GM19240 (cell line): ENCODE results near the gene RALGDS.
"Not testable (repeated sequence)": the region's sequence is repeated elsewhere in the genome, so short reads cannot be mapped to it uniquely, and the experiment has no call there.

Experiments used
- DNase-seq: peaks from one replicate; pipeline ENCODE4 v3.0.0; 2011; ENCODE audit warnings: low spot score; ENCODE audit not compliant: insufficient read length

The RALGDS gene

DNA sequence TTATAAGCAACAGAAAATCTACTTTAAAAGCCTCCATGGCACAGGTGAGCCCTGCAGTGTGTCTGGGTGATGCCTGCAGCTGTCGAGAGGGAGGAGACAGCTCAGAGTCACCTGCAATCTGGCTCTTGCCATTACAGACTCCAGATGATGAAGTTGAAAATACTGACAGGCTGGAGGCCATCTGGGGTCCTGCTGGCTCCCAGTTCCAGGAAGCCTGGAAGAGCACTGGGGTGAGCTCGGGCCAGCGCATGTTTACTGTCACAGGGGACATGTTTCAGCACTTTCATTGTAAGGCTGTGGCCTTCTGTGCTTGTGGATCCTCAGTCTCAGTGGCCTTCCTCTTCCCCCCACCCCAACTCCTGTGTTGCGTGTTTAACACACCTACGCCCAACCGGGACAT, 30.9 kb downstream of the RALGDS start:
- DNase-seq = no peak

GRCh38 chr9:133089271-133089671, 31.8 kb downstream of the RALGDS start:
- no peak for DNase-seq

GRCh38 chr9:133088756-133089155, 32.3 kb downstream of the RALGDS start:
- no peak for DNase-seq

- no peak for DNase-seq
Measured at GRCh38 chr9:133088146-133088750, 32.8 kb downstream of the RALGDS start.

DNA sequence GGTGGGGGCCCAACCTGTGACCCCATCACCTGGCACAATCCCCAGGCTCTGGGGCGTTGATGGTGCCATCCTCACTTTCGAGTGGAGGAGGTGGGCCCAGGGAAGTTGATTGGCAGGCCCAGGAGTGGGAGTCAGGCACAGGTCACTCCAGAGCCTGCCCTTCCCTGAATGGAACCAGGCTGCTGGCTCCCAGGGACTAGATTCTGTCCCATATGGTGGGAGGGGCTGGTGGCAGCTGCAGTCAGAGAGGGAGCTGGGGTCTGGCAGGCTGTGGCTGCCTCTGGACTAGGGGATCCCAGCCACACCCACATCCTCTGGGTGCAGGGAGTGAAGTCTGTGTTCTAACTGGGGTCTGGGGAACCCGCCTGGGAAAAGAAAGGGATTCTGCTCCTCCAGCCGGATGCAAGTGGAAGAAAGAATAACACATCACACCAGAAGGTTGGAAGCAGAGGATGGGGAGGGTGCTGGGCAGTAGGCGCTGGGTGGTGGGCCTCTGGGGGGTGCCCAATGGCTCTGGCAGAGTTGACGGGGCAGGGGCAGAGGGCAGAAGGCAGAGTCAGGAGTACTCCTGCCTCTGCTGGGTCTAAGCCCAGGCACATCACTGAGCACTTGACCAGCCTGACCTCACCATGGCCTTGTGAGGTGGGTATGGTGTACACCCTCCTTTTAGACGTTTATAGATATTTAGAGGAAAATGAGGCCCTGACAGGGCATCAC, 33.5 kb downstream of the RALGDS start:
- no peak for DNase-seq

DNA sequence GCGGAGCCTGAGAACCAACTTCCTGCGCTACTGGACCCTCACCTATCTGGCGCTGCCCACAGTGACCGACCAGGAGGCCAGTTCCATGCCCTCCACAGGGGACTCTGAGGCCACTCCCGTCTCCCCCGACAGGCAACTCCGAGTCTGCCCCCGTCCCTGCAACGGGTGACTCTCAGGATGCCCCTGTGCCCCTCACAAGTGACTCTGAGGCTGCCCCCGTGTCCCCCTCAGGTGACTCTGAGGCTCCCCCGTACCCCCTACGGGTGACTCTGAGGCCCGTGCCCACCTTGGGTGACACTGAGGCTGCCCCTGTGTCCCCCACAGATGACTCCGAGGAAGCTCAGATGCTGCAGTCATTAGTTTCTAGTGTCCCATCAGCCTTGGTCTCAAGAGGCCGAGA, 34.1 kb downstream of the RALGDS start:
- no peak for DNase-seq

GRCh38 chr9:133086212-133086860, 34.7 kb downstream of the RALGDS start:
- not testable (repeated sequence) for DNase-seq

GRCh38 chr9:133083688-133084087, 37.4 kb downstream of the RALGDS start:
- not testable (repeated sequence) for DNase-seq

DNA sequence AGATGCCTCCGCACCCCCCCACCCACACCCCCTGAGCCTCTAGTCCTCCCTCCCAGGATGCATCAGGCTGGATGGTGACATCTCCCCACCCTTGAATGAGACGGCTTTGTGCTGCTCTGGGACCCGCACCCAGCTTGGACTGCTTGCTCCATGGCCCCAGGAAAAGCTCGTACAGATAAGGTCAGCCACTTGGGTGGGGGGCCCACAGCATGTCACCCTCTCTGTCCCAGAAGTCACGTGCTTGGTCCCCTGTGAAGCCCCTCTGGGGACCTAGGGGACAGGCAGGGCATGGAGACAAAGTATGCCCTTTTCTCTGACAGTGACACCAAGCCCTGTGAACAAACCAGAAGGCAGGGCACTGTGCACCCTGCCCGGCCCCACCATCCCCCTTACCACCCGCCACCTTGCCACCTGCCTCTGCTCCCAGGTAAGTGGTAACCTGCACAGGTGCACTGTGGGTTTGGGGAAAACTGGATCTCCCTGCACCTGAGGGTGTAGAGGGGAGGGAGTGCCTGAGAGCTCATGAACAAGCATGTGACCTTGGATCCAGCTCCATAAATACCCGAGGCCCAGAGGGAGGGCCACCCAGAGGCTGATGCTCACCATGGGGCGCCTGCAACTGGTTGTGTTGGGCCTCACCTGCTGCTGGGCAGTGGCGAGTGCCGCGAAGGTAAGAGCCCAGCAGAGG, 38.9 kb downstream of the RALGDS start:
- DNase-seq = not testable (repeated sequence)

DNA sequence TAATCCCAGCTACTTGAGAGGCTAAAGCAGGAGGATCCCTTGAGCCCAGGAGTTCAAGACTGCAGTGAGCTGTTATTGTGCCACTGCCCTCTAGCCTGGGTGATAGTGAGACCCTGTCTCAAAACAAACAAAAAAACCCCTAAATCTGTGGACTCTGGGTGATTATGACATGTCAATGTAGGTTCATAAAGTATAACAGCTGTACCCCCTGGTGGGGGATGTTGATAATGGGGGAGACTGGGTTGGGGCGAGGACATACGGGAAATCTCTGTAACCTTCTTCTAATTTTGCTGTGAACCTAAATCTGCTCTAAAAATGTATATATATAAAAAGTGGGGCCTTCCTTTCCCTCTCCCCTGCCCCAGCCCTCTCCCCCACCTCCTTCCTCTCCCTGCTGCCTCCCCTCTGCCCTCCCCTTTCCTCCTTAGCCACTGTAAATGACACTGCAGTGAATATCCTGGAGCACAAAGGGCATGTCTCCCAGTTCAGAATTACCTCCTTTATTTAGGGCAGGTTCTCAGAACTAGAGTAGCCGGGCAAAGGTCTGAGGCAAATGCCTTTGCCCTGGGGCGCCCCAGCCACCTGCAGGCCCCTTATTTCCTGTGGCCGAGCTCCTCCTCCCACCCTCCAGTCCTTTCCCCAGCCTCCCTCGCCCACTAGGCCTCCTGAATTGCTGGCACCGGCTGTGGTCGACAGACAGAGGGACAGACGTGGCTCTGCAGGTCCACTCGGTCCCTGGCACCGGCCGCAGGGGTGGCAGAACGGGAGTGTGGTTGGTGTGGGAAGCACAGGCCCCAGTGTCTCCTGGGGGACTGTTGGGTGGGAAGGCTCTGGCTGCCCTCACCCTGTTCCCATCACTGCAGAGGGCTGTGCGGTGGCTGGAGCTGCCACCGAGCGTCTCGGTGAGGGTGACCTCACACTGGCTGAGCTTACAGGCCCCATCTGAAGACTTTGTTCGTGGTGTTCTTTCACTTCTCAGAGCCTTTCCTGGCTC, 40.0 kb downstream of the RALGDS start:
- DNase-seq = not testable (repeated sequence)

DNA sequence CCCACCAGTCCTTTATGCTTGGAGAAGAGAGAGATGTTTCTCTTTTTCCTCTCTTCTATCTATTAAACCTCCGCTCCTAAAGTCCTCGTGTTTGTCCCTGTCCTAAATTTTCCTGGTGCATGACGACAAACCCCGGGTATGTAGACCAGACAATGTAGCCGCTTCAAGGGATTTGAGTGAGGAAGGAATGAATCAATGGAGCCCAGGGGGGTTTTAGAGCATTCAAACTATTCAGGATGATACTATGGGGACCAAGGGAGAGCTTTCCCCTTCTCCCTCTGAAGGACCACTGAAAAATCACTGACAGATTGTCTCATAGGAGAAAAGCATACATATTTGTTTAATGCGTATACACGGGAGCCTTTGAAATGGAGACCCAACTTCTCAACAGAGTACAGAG, 40.9 kb downstream of the RALGDS start:
- no peak for DNase-seq

GRCh38 chr9:133078486-133078885, 42.6 kb downstream of the RALGDS start:
- no peak for DNase-seq

- no peak for DNase-seq
Measured at GRCh38 chr9:133076691-133077090, 44.3 kb downstream of the RALGDS start.

- DNase-seq = no peak
Measured at GRCh38 chr9:133075925-133076630, 45.0 kb downstream of the RALGDS start.

- DNase-seq = no peak
Measured at GRCh38 chr9:133074111-133074651, 46.9 kb downstream of the RALGDS start.

- DNase-seq = no peak
Measured at GRCh38 chr9:133073086-133074014, 47.7 kb downstream of the RALGDS start.

DNA sequence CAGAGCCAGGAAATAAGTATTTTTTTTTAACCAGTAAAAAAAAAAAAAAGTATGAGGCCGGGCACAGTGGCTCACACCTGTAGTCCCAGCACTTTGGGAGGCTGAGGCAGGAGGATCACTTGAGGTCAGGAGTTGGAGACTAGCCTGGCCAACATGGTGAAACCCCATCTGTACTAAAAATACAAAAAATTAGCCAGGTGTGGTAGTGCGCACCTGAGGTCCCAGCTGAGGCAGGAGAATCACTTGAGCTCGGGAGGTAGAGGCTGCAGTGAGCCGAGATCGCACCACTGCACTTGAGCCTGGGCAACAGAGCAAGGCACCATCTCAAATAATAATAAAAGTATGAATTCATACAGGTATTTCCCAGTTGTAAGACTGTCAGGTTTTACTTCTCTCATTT, 48.8 kb downstream of the RALGDS start:
- not testable (repeated sequence) for DNase-seq

DNA sequence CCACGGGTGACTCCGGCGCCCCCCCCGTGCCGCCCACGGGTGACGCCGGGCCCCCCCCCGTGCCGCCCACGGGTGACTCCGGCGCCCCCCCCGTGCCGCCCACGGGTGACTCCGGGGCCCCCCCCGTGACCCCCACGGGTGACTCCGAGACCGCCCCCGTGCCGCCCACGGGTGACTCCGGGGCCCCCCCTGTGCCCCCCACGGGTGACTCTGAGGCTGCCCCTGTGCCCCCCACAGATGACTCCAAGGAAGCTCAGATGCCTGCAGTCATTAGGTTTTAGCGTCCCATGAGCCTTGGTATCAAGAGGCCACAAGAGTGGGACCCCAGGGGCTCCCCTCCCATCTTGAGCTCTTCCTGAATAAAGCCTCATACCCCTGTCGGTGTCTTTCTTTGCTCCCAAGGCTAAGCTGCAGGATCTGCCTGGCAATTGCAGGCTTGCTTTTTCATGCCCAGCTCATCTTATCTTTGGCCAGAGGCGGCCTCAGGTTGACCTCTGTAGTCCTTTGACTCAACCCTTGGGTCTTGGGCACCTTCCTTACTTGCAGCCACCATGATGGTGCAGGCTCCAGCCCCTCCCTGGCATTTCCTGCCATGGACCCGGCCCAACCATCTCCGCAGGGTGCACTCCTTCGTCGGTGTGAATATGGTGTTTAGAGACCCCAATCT, 49.4 kb downstream of the RALGDS start:
- DNase-seq = no peak
